Hematopoietic multipotent progenitor cell treated with erythropoietin and hydrocortisone succinate and interleukin-3 and kit ligand, for 6 days (in vitro differentiated cells): ENCODE results near the gene PI4KB.

Experiments
- DNase-seq: peaks from one replicate; pipeline ENCODE4 v3.0.0-alpha.2; 2015

The PI4KB gene

GRCh38 chr1:151311011-151311410, 16.2 kb downstream of the PI4KB start:
- DNase-seq, result no peak

GRCh38 chr1:151309811-151310323, 17.3 kb downstream of the PI4KB start:
- DNase-seq, result no peak

- no peak for DNase-seq
Measured at GRCh38 chr1:151294742-151295462, 32.3 kb downstream of the PI4KB start.

- DNase-seq, result no peak
Measured at GRCh38 chr1:151293093-151293492, 34.1 kb downstream of the PI4KB start.

GRCh38 chr1:151292207-151293030, 34.8 kb downstream of the PI4KB start:
- DNase-seq, result peak; percentile 27

GRCh38 chr1:151290709-151291303, 36.4 kb downstream of the PI4KB start:
- DNase-seq, result no peak

- no peak for DNase-seq
Measured at GRCh38 chr1:151289991-151290708, 37.1 kb downstream of the PI4KB start.

GRCh38 chr1:151289080-151289935, 37.9 kb downstream of the PI4KB start:
- no peak for DNase-seq

- no peak for DNase-seq
Measured at GRCh38 chr1:151288502-151288901, 38.7 kb downstream of the PI4KB start.

- DNase-seq, result no peak
Measured at GRCh38 chr1:151287767-151288500, 39.3 kb downstream of the PI4KB start.

GRCh38 chr1:151287341-151287699, 39.9 kb downstream of the PI4KB start:
- DNase-seq, result no peak

GRCh38 chr1:151286619-151287340, 40.4 kb downstream of the PI4KB start:
- DNase-seq, result no peak

- DNase-seq, result no peak
Measured at GRCh38 chr1:151284013-151284577, 43.1 kb downstream of the PI4KB start.

GRCh38 chr1:151282883-151283725, 44.1 kb downstream of the PI4KB start:
- DNase-seq, result peak; percentile 77

- peak; percentile 100 for DNase-seq
Measured at GRCh38 chr1:151281969-151282882, 45.0 kb downstream of the PI4KB start, which contains the start of gene ZNF687. Gene ZNF687 (plus strand): TSS chr1:151282299. CDS start chr1:151286292, 3,993 bp downstream.

- peak; percentile 99 for DNase-seq
Measured at GRCh38 chr1:151281225-151281968, 45.8 kb downstream of the PI4KB start.

GRCh38 chr1:151277249-151277648, 50.0 kb downstream of the PI4KB start:
- DNase-seq, result peak; percentile 45
